Activated T-cell treated with anti-CD3 and anti-CD28 coated beads, Interleukin-2, amount 50 U/mL, for 24 hours (primary cell): ENCODE measurements around the gene CABP4.
A peak's percentile ranks its signal among the peaks of the same experiment; 100 is the strongest.

Experiments used
- DNase-seq: peaks from one replicate; pipeline ENCODE4 v3.0.0-alpha.2; 2020
- H3K27ac Mint-ChIP-seq: 2 replicates; pipeline ENCODE4 v1.8.0; 2020; ENCODE audit warnings: mild to moderate bottlenecking, mixed read lengths
- H3K27me3 Mint-ChIP-seq: 2 replicates; pipeline ENCODE4 v1.8.0; 2020; ENCODE audit warnings: mixed read lengths
- H3K36me3 Mint-ChIP-seq: 2 replicates; pipeline ENCODE4 v1.8.0; 2020; ENCODE audit warnings: low read depth, mixed read lengths
- H3K4me1 Mint-ChIP-seq: 2 replicates; pipeline ENCODE4 v1.8.0; 2020; ENCODE audit warnings: low read depth, mixed read lengths
- H3K4me3 Mint-ChIP-seq: 2 replicates; pipeline ENCODE4 v1.8.0; 2020; ENCODE audit warnings: mild to moderate bottlenecking, moderate library complexity, mixed read lengths
- H3K9me3 Mint-ChIP-seq: 2 replicates; pipeline ENCODE4 v1.8.0; 2020; ENCODE audit warnings: mixed read lengths

CABP4 gene

DNA sequence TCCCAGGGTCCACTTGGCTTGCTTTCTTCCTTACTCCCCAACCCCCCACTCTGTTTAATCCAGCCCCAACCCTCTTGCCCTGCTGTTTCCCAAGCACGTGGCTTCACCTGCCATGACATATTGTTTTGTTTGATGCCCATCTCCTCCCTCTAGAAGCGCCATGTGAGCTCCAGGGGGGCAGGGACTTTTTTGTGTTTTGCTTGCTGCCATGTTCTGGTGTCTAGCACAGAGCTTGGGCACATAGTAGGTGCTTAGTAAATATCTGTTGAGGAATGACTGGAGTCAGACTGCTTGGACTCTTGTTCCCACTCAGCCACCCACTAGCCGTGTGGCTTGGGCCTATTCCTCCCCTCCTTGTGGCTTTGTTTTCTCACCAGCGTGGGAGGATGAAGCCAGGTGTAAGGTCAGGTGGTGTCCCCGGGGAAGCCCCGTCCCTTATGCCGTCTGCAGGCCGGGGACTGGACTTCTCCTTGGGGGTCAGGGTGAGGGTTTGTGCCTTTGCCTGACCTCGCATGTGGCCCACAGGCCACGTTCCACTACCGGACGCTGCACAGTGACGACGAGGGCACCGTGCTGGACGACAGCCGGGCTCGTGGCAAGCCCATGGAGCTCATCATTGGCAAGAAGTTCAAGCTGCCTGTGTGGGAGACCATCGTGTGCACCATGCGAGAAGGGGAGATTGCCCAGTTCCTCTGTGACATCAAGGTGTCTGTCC is 31.5 kb downstream of the CABP4 start:
- Mint-ChIP-seq H3K27me3 (no peaks in the 10 kb centered on the region), H3K36me3 (peaks cover 81% of the 10 kb centered on the region), H3K4me1 (peaks cover 76% of the 10 kb centered on the region), H3K9me3 (peaks cover 2% of the 10 kb centered on the region), H3K27ac (peak overlapping the region; percentile 99), H3K4me3 (peak overlapping the region; percentile 85)
- peak; percentile 69 for DNase-seq

DNA sequence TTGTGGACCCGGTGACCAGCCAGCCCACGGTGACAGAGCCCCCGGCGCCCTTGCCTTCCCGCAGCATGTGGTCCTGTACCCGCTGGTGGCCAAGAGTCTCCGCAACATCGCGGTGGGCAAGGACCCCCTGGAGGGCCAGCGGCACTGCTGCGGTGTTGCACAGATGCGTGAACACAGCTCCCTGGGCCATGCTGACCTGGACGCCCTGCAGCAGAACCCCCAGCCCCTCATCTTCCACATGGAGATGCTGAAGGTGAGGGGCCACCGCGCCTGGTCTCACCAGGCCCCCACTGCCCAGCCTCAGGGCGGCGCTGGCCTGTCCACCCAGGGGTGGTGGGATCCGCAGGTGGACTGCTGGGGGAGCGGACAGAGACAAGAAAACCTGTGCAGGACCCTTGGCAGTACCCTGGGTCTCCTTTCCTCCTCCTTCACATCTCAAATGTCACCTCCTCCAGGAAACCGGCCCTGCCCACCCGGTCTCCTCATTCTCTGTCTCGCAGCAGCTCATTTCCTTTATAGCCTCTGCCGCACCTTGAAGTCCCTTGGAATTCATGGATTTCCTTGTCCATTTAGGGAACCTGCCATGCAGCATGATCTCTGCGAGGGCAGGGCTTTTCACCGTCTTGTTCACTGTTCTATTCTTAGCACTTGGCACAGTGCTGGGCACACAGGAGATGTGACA is 34.2 kb downstream of the CABP4 start:
- Mint-ChIP-seq H3K4me3 (peak overlapping the region; percentile 85), H3K9me3 (peaks cover 2% of the 10 kb centered on the region), H3K27me3 (no peaks in the 10 kb centered on the region), H3K36me3 (peaks cover 85% of the 10 kb centered on the region), H3K4me1 (peaks cover 56% of the 10 kb centered on the region), H3K27ac (peak overlapping the region; percentile 99)
- no peak for DNase-seq

- Mint-ChIP-seq H3K9me3 (peaks cover 2% of the 10 kb centered on the region), H3K4me1 (peaks cover 48% of the 10 kb centered on the region), H3K36me3 (peaks cover 84% of the 10 kb centered on the region), H3K27me3 (no peaks in the 10 kb centered on the region), H3K4me3 (peak overlapping the region; percentile 35), H3K27ac (peak overlapping the region; percentile 93)
- DNase-seq: no peak
Measured at GRCh38 chr11:67489885-67490726, 35.0 kb downstream of the CABP4 start.

DNA sequence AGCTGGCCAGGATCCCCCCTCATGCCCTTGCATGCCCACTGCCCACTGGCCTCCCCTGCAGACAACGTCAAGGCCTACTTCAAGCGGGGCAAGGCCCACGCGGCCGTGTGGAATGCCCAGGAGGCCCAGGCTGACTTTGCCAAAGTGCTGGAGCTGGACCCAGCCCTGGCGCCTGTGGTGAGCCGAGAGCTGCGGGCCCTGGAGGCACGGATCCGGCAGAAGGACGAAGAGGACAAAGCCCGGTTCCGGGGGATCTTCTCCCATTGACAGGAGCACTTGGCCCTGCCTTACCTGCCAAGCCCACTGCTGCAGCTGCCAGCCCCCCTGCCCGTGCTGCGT is 35.5 kb downstream of the CABP4 start:
- Mint-ChIP-seq H3K4me1 (peaks cover 46% of the 10 kb centered on the region), H3K27ac (peak overlapping the region; percentile 93), H3K27me3 (no peaks in the 10 kb centered on the region), H3K36me3 (peaks cover 88% of the 10 kb centered on the region), H3K4me3 (no peak overlapping the region), H3K9me3 (peaks cover 2% of the 10 kb centered on the region)
- no peak for DNase-seq

DNA sequence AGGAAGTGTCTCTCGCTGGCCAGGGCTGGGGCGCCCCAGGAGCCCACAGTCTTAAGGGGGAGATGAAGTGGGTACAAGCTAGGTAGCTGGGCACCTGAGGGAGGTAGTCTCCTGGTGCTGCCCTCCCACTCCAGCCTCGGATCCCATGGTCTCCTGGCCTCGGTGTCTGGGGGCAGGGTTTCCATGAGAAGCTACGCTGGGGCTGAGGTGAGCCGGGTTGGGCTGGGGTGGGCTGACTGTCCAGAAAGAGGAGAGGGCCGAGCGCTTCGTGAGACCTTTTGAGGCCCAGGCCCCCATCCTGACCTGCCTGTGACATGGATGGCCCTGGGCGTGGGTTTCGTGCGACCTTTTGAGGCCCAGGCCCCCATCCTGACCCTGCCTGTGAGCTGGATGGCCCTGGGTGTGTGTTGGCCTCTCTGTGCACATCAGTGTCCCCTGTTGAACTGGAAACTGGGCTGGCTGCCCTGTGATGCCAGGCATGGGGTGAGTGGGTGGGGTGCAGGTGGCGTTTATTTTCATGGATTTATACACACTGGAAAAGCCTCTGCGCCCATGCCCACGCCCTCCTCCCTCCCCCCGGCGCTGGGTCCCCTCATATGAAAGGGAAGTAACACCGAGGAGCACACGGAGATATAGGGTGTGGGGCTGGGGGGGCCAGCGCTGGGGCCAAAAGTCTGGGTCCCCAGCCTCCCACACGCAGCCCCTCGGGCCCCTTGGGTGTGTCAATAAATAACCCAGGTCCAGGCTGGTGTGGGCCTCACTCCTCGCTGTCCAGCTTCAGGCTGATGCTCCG is 36.3 kb downstream of the CABP4 start:
- peaks cover 2% of the 10 kb centered on the region for H3K9me3 Mint-ChIP-seq
- H3K4me1 Mint-ChIP-seq: peaks cover 39% of the 10 kb centered on the region
- no peaks in the 10 kb centered on the region for H3K27me3 Mint-ChIP-seq
- no peak for DNase-seq
- H3K27ac Mint-ChIP-seq: peak overlapping the region; percentile 93
- H3K36me3 Mint-ChIP-seq: peaks cover 88% of the 10 kb centered on the region
- no peak overlapping the region for H3K4me3 Mint-ChIP-seq

- peaks cover 31% of the 10 kb centered on the region for H3K4me1 Mint-ChIP-seq
- H3K9me3 Mint-ChIP-seq: peaks cover 2% of the 10 kb centered on the region
- H3K4me3 Mint-ChIP-seq: no peak overlapping the region
- no peak for DNase-seq
- peak overlapping the region; percentile 66 for H3K27ac Mint-ChIP-seq
- H3K36me3 Mint-ChIP-seq: peaks cover 87% of the 10 kb centered on the region
- no peaks in the 10 kb centered on the region for H3K27me3 Mint-ChIP-seq
Measured at GRCh38 chr11:67492069-67492727, 37.0 kb downstream of the CABP4 start.

GRCh38 chr11:67492801-67493547 is 37.8 kb downstream of the CABP4 start:
- Mint-ChIP-seq H3K36me3 (peaks cover 87% of the 10 kb centered on the region), H3K4me3 (no peak overlapping the region), H3K4me1 (peaks cover 24% of the 10 kb centered on the region), H3K27me3 (no peaks in the 10 kb centered on the region), H3K9me3 (no peaks in the 10 kb centered on the region), H3K27ac (peak overlapping the region; percentile 66)
- peak; percentile 59 for DNase-seq

- Mint-ChIP-seq H3K9me3 (no peaks in the 10 kb centered on the region), H3K4me1 (peaks cover 16% of the 10 kb centered on the region), H3K27me3 (no peaks in the 10 kb centered on the region), H3K4me3 (no peak overlapping the region), H3K36me3 (peaks cover 87% of the 10 kb centered on the region), H3K27ac (peak overlapping the region; percentile 44)
- DNase-seq: no peak
Measured at GRCh38 chr11:67493548-67494370, 38.6 kb downstream of the CABP4 start.

- Mint-ChIP-seq H3K27ac (peak overlapping the region; percentile 55), H3K27me3 (no peaks in the 10 kb centered on the region), H3K4me3 (no peak overlapping the region), H3K36me3 (peaks cover 85% of the 10 kb centered on the region), H3K4me1 (peaks cover 11% of the 10 kb centered on the region), H3K9me3 (no peaks in the 10 kb centered on the region)
- no peak for DNase-seq
Measured at GRCh38 chr11:67494371-67495233, 39.4 kb downstream of the CABP4 start.

DNA sequence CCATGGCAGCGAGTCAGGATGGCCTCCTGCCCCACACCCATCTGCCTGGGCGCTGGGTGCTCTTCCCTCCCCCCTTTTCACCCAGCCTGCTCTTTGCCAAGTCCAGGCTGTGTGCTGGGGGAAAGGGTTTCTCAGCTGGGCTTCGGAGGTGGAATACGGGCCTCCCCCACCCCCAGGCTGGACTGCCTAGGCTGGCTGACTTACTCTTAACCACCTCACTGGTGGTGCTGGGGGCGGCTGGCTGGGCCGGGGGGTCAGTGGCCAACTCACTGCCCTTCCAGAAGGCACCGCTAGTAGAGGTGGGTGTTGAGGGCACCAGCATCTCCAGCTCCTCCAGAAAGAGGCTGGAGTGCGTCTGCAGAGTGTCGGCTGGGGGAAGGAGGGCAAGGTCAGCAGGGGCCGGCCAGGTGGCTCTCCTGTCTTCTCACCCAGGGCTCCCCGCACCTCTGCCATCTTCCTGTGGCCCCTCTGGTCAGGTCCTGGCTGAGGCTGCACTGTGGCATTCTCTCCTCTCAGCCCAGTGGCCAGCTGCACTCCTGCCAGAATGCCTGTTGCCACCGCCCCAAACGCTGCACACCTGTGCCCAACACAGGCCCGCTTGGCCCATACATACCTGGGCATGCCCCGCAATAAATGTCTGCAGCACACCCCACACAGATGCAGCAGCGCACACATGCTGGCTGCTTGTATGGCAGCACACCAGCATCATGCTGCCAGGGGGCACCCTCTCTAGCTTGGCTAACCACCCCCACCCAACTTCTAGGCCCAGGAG is 40.3 kb downstream of the CABP4 start:
- Mint-ChIP-seq H3K9me3 (no peaks in the 10 kb centered on the region), H3K27me3 (no peaks in the 10 kb centered on the region), H3K27ac (peak overlapping the region; percentile 57), H3K36me3 (peaks cover 83% of the 10 kb centered on the region), H3K4me3 (no peak overlapping the region), H3K4me1 (peaks cover 5% of the 10 kb centered on the region)
- DNase-seq: no peak

DNA sequence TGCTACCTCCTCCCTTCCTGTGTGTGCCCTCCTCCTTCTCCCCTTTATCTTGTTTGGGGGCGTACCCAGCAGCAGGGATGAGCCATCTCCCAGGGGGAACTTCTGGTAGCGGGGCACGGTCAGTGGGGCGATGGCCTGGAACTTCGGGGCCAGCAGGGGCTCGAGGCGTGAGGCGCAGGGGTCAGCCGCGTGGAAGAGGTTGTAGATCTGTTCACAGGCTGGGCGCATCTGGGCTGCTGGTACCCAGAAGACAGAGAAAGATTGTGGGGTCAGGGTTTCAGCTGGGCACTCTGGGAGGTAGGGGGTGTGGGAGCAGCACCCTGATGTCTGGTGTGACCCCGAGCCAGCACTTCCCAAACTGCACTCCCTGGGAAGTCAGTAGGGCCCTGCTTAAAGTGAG is 41.0 kb downstream of the CABP4 start:
- Mint-ChIP-seq H3K27me3 (no peaks in the 10 kb centered on the region), H3K36me3 (peaks cover 83% of the 10 kb centered on the region), H3K9me3 (no peaks in the 10 kb centered on the region), H3K4me1 (peaks cover 9% of the 10 kb centered on the region), H3K27ac (peak overlapping the region; percentile 57), H3K4me3 (no peak overlapping the region)
- DNase-seq: no peak
